H1 (cell line): Measurements from ENCODE around the gene ANK2. TPM values are rescaled to one million over a fixed set of nuclear protein-coding genes. Genes with fewer than 3 reads are reported as not detected.

Experiments
- CTCF ChIA-PET: fragments of 300-600 bp; sonication (Branson Sonifier 250); formaldehyde crosslinking; loops from one replicate; lab custom pipeline; 2021; ENCODE audit not compliant: partially characterized antibody; lab: Charles Lee
- POLR2A ChIA-PET: fragments of 300-600 bp; sonication (Branson Sonifier 250); formaldehyde crosslinking; loops from one replicate; lab custom pipeline; 2021; ENCODE audit warnings: inconsistent platforms; ENCODE audit not compliant: partially characterized antibody; lab: Charles Lee
- DNase-seq, 2 experiments: peaks; one replicate each; pipeline versions ENCODE4 v3.0.0 to v3.0.0-alpha.2; 2010 to 2022; ENCODE audit warnings: low spot score in 2 of 2, low read depth in 1 of 2, mixed read lengths in 1 of 2
- FAIRE-seq: peaks from 2 replicates; lab custom pipeline; 2011; peaks lifted over from hg19 to GRCh38; lab: Jason Lieb, UNC
- H2AFZ ChIP-seq: 2 replicates; pipeline ENCODE4 v1.8.1; 2012; ENCODE audit warnings: low read length, inconsistent platforms
- H2AK5ac ChIP-seq: 2 replicates; pipeline ENCODE4 v1.6.1; 2013; ENCODE audit warnings: low read depth, low read length
- H2BK120ac ChIP-seq: replicated peaks from 2 replicates; pipeline ENCODE3; 2013; ENCODE audit warnings: low read depth, low read length, inconsistent platforms
- H2BK12ac ChIP-seq: 2 replicates; pipeline ENCODE4 v1.6.1; 2013; ENCODE audit warnings: low read depth, low read length
- H2BK15ac ChIP-seq: 2 replicates; pipeline ENCODE4 v1.6.1; 2013; ENCODE audit warnings: low read length
- H2BK20ac ChIP-seq: 2 replicates; pipeline ENCODE4 v1.6.1; 2013; ENCODE audit warnings: low read length
- H2BK5ac ChIP-seq: 2 replicates; pipeline ENCODE4 v1.6.1; 2013; ENCODE audit warnings: low read depth, low read length
- H3K14ac ChIP-seq: 2 replicates; pipeline ENCODE4 v1.6.1; 2013; ENCODE audit warnings: inconsistent platforms; ENCODE audit not compliant: insufficient read length
- H3K18ac ChIP-seq: 2 replicates; pipeline ENCODE4 v1.6.1; 2013; ENCODE audit warnings: low read length; ENCODE audit errors: extremely low read depth
- H3K23ac ChIP-seq: 2 replicates; pipeline ENCODE4 v1.6.1; 2013; ENCODE audit warnings: inconsistent platforms; ENCODE audit not compliant: insufficient read length
- H3K23me2 ChIP-seq: 2 replicates; pipeline ENCODE4 v1.6.1; 2013; ENCODE audit warnings: low read depth, low read length
- H3K27ac ChIP-seq: 2 replicates; pipeline ENCODE4 v1.6.1; 2011; ENCODE audit warnings: low read depth, low read length, inconsistent platforms
- H3K27me3 ChIP-seq, 4 experiments: replicated peaks in 1 of 4; 1 replicate in 1 of 4; 2 replicates in 3 of 4; pipeline versions ENCODE4 v1.6.1 to v1.8.1; 2011 to 2013; ENCODE audit warnings: low read length in 3 of 4, mild to moderate bottlenecking in 3 of 4, inconsistent platforms in 2 of 4, mixed read lengths in 2 of 4, moderate library complexity in 1 of 4; ENCODE audit not compliant: control insufficient read depth in 3 of 4, insufficient read depth in 3 of 4; ENCODE audit errors: extremely low read depth in 1 of 4
- H3K36me3 ChIP-seq, 4 experiments: 2 replicates each; pipeline versions ENCODE4 v1.6.1 to v1.8.1; 2011 to 2013; ENCODE audit warnings: mild to moderate bottlenecking in 4 of 4, low read length in 3 of 4, moderate library complexity in 2 of 4, control low read depth in 1 of 4, inconsistent platforms in 1 of 4; ENCODE audit not compliant: insufficient read depth in 4 of 4, control insufficient read depth in 2 of 4
- H3K4ac ChIP-seq: replicated peaks from 2 replicates; pipeline ENCODE3; 2013; ENCODE audit warnings: low read length, low read depth, mixed read lengths, inconsistent platforms; ENCODE audit not compliant: insufficient read length
- H3K4me1 ChIP-seq, 4 experiments: replicated peaks in 1 of 4; 1 replicate in 1 of 4; 2 replicates in 3 of 4; pipeline versions ENCODE4 v1.6.1 to v1.8.1; 2011 to 2013; ENCODE audit warnings: low read length in 3 of 4, inconsistent platforms in 2 of 4, mixed read lengths in 1 of 4; ENCODE audit not compliant: insufficient read depth in 4 of 4, control insufficient read depth in 3 of 4
- H3K4me2 ChIP-seq, 2 experiments: 2 replicates each; pipeline versions ENCODE4 v1.6.1 to v1.8.1; 2011 to 2013; ENCODE audit warnings: low read depth in 2 of 2, low read length in 2 of 2, control low read depth in 1 of 2, inconsistent platforms in 1 of 2, mild to moderate bottlenecking in 1 of 2; ENCODE audit not compliant: insufficient read depth in 1 of 2
- H3K4me3 ChIP-seq, 4 experiments: fragments of 200-600, 300-600 bp in 1 of 4; sonication (generic), shearing (Covaris generic), sonication (Bioruptor Twin) in 1 of 4; 2 replicates each; pipeline versions ENCODE4 v1.5.1 to v1.8.1; 2011 to 2016; ENCODE audit warnings: low read length in 4 of 4, low read depth in 3 of 4, control low read depth in 2 of 4, inconsistent platforms in 2 of 4, mild to moderate bottlenecking in 2 of 4, mixed read lengths in 1 of 4, moderate library complexity in 1 of 4; ENCODE audit not compliant: insufficient read depth in 2 of 4; ENCODE audit errors: extremely low read depth in 1 of 4
- H3K56ac ChIP-seq: replicated peaks from 2 replicates; pipeline ENCODE3; 2013; ENCODE audit warnings: low read depth, mild to moderate bottlenecking, mixed read lengths, low read length, inconsistent platforms; ENCODE audit not compliant: insufficient read length
- H3K79me1 ChIP-seq: 2 replicates; pipeline ENCODE4 v1.6.1; 2013; ENCODE audit warnings: low read depth, low read length, control low read depth
- H3K79me2 ChIP-seq, 2 experiments: 2 replicates each; pipeline versions ENCODE4 v1.6.1 to v1.8.1; 2012 to 2013; ENCODE audit warnings: low read length in 2 of 2, mild to moderate bottlenecking in 2 of 2, inconsistent platforms in 1 of 2; ENCODE audit not compliant: insufficient read depth in 2 of 2, control insufficient read depth in 1 of 2
- H3K9ac ChIP-seq, 4 experiments: replicated peaks in 1 of 4; 1 replicate in 1 of 4; 2 replicates in 3 of 4; pipeline versions ENCODE4 v1.6.1 to v1.8.1; 2011 to 2013; ENCODE audit warnings: low read depth in 3 of 4, low read length in 3 of 4, control low read depth in 2 of 4, mild to moderate bottlenecking in 2 of 4, moderate library complexity in 2 of 4, inconsistent platforms in 1 of 4; ENCODE audit errors: extremely low read depth in 1 of 4
- H3K9me3 ChIP-seq, 2 experiments: 2 replicates each; pipeline versions ENCODE4 v1.6.1 to v1.8.1; 2012 to 2013; ENCODE audit warnings: mild to moderate bottlenecking in 2 of 2, moderate library complexity in 2 of 2, control low read depth in 1 of 2, inconsistent platforms in 1 of 2, low read depth in 1 of 2, low read length in 1 of 2, mixed read lengths in 1 of 2; ENCODE audit not compliant: insufficient read depth in 2 of 2
- H4K20me1 ChIP-seq, 2 experiments: replicated peaks in 1 of 2; 2 replicates each; pipeline versions ENCODE3 to v1.8.1; 2011 to 2013; ENCODE audit warnings: inconsistent platforms in 2 of 2, low read length in 2 of 2, mild to moderate bottlenecking in 1 of 2; ENCODE audit not compliant: insufficient read depth in 2 of 2, control insufficient read depth in 1 of 2
- H4K5ac ChIP-seq: 2 replicates; pipeline ENCODE4 v1.6.1; 2013; ENCODE audit warnings: low read length, low read depth, mixed read lengths, inconsistent platforms; ENCODE audit not compliant: insufficient read length
- H4K8ac ChIP-seq: 2 replicates; pipeline ENCODE4 v1.8.0; 2013; ENCODE audit warnings: mild to moderate bottlenecking, moderate library complexity, low read length, inconsistent platforms; ENCODE audit not compliant: insufficient read depth; ENCODE audit errors: extremely low read depth
- H4K91ac ChIP-seq: replicated peaks from 2 replicates; pipeline ENCODE3; 2013; ENCODE audit warnings: low read length, mixed read lengths, inconsistent platforms; ENCODE audit not compliant: insufficient read length
- CREB1 ChIP-seq: IDR thresholded peaks from 2 replicates; pipeline ENCODE4 v1.6.1; 2012; ENCODE audit warnings: inconsistent platforms
- HDAC6 ChIP-seq: IDR thresholded peaks from one replicate; pipeline ENCODE4 v1.7.1; 2012; ENCODE audit warnings: low read depth, mild to moderate bottlenecking, inconsistent platforms, low read length, moderate library complexity
- PHF8 ChIP-seq: fragments of 200-600 bp; sonication (generic); conservative IDR thresholded peaks from 2 replicates; pipeline ENCODE4 v1.7.1; 2012; ENCODE audit warnings: low read depth, mild to moderate bottlenecking, inconsistent platforms, low read length, moderate library complexity
- POU5F1 ChIP-seq: IDR thresholded peaks from 2 replicates; pipeline ENCODE4 v1.6.1; 2011; ENCODE audit warnings: low read depth, mild to moderate bottlenecking, low read length, moderate library complexity
- RNF2 ChIP-seq: fragments of 200-900, 300-1000 bp; sonication (generic); IDR thresholded peaks from 2 replicates; pipeline ENCODE4 v1.7.1; 2016; ENCODE audit warnings: borderline replicate concordance, low read depth, mild to moderate bottlenecking, antibody characterized with exemption, low read length; ENCODE audit not compliant: poor library complexity, severe bottlenecking; ENCODE audit errors: missing control alignments
- SP2 ChIP-seq: IDR thresholded peaks from 2 replicates; pipeline ENCODE4 v1.6.1; 2012; ENCODE audit warnings: mild to moderate bottlenecking, low read length, inconsistent platforms
- TCF12 ChIP-seq: IDR thresholded peaks from 2 replicates; pipeline ENCODE4 v1.6.1; 2011; ENCODE audit warnings: low read depth, mild to moderate bottlenecking, low read length
- WGBS, 2 experiments: shearing (Covaris generic) in 1 of 2; methylation state at CpG; one replicate each; pipeline versions ENCODE4 v1.1.6 to v1.1.7; 2013 to 2015; ENCODE audit warnings: low lambda C conversion rate in 2 of 2, mixed read lengths in 2 of 2, inconsistent platforms in 1 of 2, low coverage in 1 of 2, missing lambda C conversion rate in 1 of 2; ENCODE audit not compliant: insufficient replicate concordance in 2 of 2, insufficient coverage in 1 of 2, insufficient read length in 1 of 2; ENCODE audit errors: extremely low coverage in 1 of 2, missing lambda C conversion rate in 1 of 2; 5-methylcytosine and 5-hydroxymethylcytosine counted together
- polyA plus RNA-seq, 7 experiments: library from polyadenylated mRNA; depleted of rRNA in 3 of 7; stranded (reverse) in 5 of 7; unstranded in 2 of 7; fragments of >200 nt in 5 of 7; fragments of 200-250 nt in 2 of 7; gene quantifications; 1 replicate in 5 of 7; 2 replicates in 1 of 7; 4 replicates in 1 of 7; pipeline versions ENCODE4 v1.2.1 to v1.2.3, GENCODE V29; 2011 to 2013; ENCODE audit warnings: missing spikeins in 2 of 7, mixed read lengths in 2 of 7
- total RNA-seq: library from RNA; stranded (reverse); fragmentation: NEBNext Ultra II Directional; extraction: Animal tissue kit (Norgen Biotek cat#: 25700); gene quantifications from 2 replicates; pipeline ENCODE4 v1.2.1, GENCODE V29; 2021

ANK2 gene
- total and polyA plus RNA-seq, 2 of the 8 experiments (the other 6 are each of a cell fraction or from before 2014, with no cell fraction given) = 14.2 to 35.1 TPM

DNA sequence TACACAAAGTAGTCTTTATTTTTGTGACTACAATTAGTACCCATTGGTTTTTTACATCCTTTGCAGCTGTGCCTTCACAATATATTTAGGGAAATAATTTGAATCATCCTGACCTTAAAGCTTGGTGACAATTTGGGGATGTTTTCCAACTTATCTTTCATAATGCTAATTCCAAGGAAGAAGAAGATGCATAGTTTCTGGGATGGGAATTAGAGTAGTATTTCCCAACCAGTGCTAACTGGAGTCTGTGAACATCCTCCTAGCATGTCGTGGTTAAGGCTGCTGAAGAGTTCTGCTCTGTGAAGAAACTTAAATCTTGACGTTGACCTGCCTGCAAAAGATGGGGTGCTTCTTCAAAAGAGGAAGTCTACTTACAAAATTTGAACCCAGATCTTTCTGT is 173.5 kb downstream of the ANK2 start:
- no peaks in the 10 kb centered on the region for H3K23me2 ChIP-seq
- ChIA-PET CTCF (interaction anchor here (0.6 to 1.4 kb wide), 2 partner anchors 15 to 280 kb away, joined by 3 read pairs; no protein-coding TSS in a partner anchor), POLR2A (no interaction called here)
- no peak overlapping the region for H2BK15ac ChIP-seq
- no peak for FAIRE-seq
- no peaks in the 10 kb centered on the region for H3K9me3 ChIP-seq
- H3K18ac ChIP-seq = no peak overlapping the region
- H3K4me3 ChIP-seq = no peak overlapping the region
- no peaks in the 10 kb centered on the region for H3K36me3 ChIP-seq
- 75% methylated on average over 2 of the region's 2 CpGs; no CpG with 5 or more reads in 1 of the 2 experiments for WGBS, 2 experiments
- no peaks in the 10 kb centered on the region for H3K79me1 ChIP-seq
- no peak overlapping the region for H2BK5ac ChIP-seq
- TF ChIP-seq CREB1 = no peak
- TF ChIP-seq RNF2 = no peak
- no peak for TF ChIP-seq POU5F1
- no peak for TF ChIP-seq TCF12
- TF ChIP-seq PHF8 = no peak
- TF ChIP-seq SP2 = no peak
- no peak for TF ChIP-seq HDAC6
- DNase-seq = no peak
- no peaks in the 10 kb centered on the region for H4K20me1 ChIP-seq
- H3K23ac ChIP-seq = no peak overlapping the region
- no peak overlapping the region for H2BK12ac ChIP-seq
- H2AFZ ChIP-seq = no peak overlapping the region
- no peak overlapping the region for H3K4me2 ChIP-seq
- no peak overlapping the region for H2AK5ac ChIP-seq
- no peak overlapping the region for H3K56ac ChIP-seq
- H3K4me1 ChIP-seq = no peaks in the 10 kb centered on the region
- H2BK20ac ChIP-seq = no peak overlapping the region
- no peak overlapping the region for H4K8ac ChIP-seq
- H4K5ac ChIP-seq = no peak overlapping the region
- H3K27ac ChIP-seq = no peak overlapping the region
- H2BK120ac ChIP-seq = no peak overlapping the region
- no peaks in the 10 kb centered on the region for H3K27me3 ChIP-seq
- H3K14ac ChIP-seq = no peak overlapping the region
- H4K91ac ChIP-seq = no peak overlapping the region
- H3K79me2 ChIP-seq = no peaks in the 10 kb centered on the region
- no peak overlapping the region for H3K4ac ChIP-seq
- no peak overlapping the region for H3K9ac ChIP-seq
